GM12892 (cell line): ENCODE results near the gene AP1B1.

Source experiments
- POLR2A ChIP-seq: IDR thresholded peaks from 2 replicates; pipeline ENCODE4 v1.6.1; 2011; ENCODE audit warnings: low read depth, low read length, control low read depth
- TAF1 ChIP-seq: IDR thresholded peaks from 2 replicates; pipeline ENCODE4 v1.6.1; 2011; ENCODE audit warnings: low read depth, mild to moderate bottlenecking, control low read depth, low read length, borderline replicate concordance

GRCh38 chr22:29369460-29369859 is 18.9 kb downstream of the AP1B1 start:
- TF ChIP-seq TAF1 (no peak), POLR2A (no peak)
